H1 (cell line): Measurements from ENCODE around the gene WNT1. TPM values are rescaled to one million over a fixed set of nuclear protein-coding genes. Genes with fewer than 3 reads are reported as not detected.

ENCODE experiments used
- CTCF ChIA-PET: fragments of 300-600 bp; sonication (Branson Sonifier 250); formaldehyde crosslinking; loops from one replicate; lab custom pipeline; 2021; ENCODE audit not compliant: partially characterized antibody; lab: Charles Lee
- POLR2A ChIA-PET: fragments of 300-600 bp; sonication (Branson Sonifier 250); formaldehyde crosslinking; loops from one replicate; lab custom pipeline; 2021; ENCODE audit warnings: inconsistent platforms; ENCODE audit not compliant: partially characterized antibody; lab: Charles Lee
- DNase-seq, 2 experiments: peaks; one replicate each; pipeline versions ENCODE4 v3.0.0 to v3.0.0-alpha.2; 2010 to 2022; ENCODE audit warnings: low spot score in 2 of 2, low read depth in 1 of 2, mixed read lengths in 1 of 2
- FAIRE-seq: peaks from 2 replicates; lab custom pipeline; 2011; peaks lifted over from hg19 to GRCh38; lab: Jason Lieb, UNC
- H2AFZ ChIP-seq: 2 replicates; pipeline ENCODE4 v1.8.1; 2012; ENCODE audit warnings: low read length, inconsistent platforms
- H2AK5ac ChIP-seq: 2 replicates; pipeline ENCODE4 v1.6.1; 2013; ENCODE audit warnings: low read depth, low read length
- H2BK120ac ChIP-seq: replicated peaks from 2 replicates; pipeline ENCODE3; 2013; ENCODE audit warnings: low read depth, low read length, inconsistent platforms
- H2BK12ac ChIP-seq: 2 replicates; pipeline ENCODE4 v1.6.1; 2013; ENCODE audit warnings: low read depth, low read length
- H2BK15ac ChIP-seq: 2 replicates; pipeline ENCODE4 v1.6.1; 2013; ENCODE audit warnings: low read length
- H2BK20ac ChIP-seq: 2 replicates; pipeline ENCODE4 v1.6.1; 2013; ENCODE audit warnings: low read length
- H2BK5ac ChIP-seq: 2 replicates; pipeline ENCODE4 v1.6.1; 2013; ENCODE audit warnings: low read depth, low read length
- H3K14ac ChIP-seq: 2 replicates; pipeline ENCODE4 v1.6.1; 2013; ENCODE audit warnings: inconsistent platforms; ENCODE audit not compliant: insufficient read length
- H3K18ac ChIP-seq: 2 replicates; pipeline ENCODE4 v1.6.1; 2013; ENCODE audit warnings: low read length; ENCODE audit errors: extremely low read depth
- H3K23ac ChIP-seq: 2 replicates; pipeline ENCODE4 v1.6.1; 2013; ENCODE audit warnings: inconsistent platforms; ENCODE audit not compliant: insufficient read length
- H3K23me2 ChIP-seq: 2 replicates; pipeline ENCODE4 v1.6.1; 2013; ENCODE audit warnings: low read depth, low read length
- H3K27ac ChIP-seq: 2 replicates; pipeline ENCODE4 v1.6.1; 2011; ENCODE audit warnings: low read depth, low read length, inconsistent platforms
- H3K27me3 ChIP-seq, 4 experiments: replicated peaks in 1 of 4; 1 replicate in 1 of 4; 2 replicates in 3 of 4; pipeline versions ENCODE4 v1.6.1 to v1.8.1; 2011 to 2013; ENCODE audit warnings: low read length in 3 of 4, mild to moderate bottlenecking in 3 of 4, inconsistent platforms in 2 of 4, mixed read lengths in 2 of 4, moderate library complexity in 1 of 4; ENCODE audit not compliant: control insufficient read depth in 3 of 4, insufficient read depth in 3 of 4; ENCODE audit errors: extremely low read depth in 1 of 4
- H3K36me3 ChIP-seq, 4 experiments: 2 replicates each; pipeline versions ENCODE4 v1.6.1 to v1.8.1; 2011 to 2013; ENCODE audit warnings: mild to moderate bottlenecking in 4 of 4, low read length in 3 of 4, moderate library complexity in 2 of 4, control low read depth in 1 of 4, inconsistent platforms in 1 of 4; ENCODE audit not compliant: insufficient read depth in 4 of 4, control insufficient read depth in 2 of 4
- H3K4ac ChIP-seq: replicated peaks from 2 replicates; pipeline ENCODE3; 2013; ENCODE audit warnings: low read length, low read depth, mixed read lengths, inconsistent platforms; ENCODE audit not compliant: insufficient read length
- H3K4me1 ChIP-seq, 4 experiments: replicated peaks in 1 of 4; 1 replicate in 1 of 4; 2 replicates in 3 of 4; pipeline versions ENCODE4 v1.6.1 to v1.8.1; 2011 to 2013; ENCODE audit warnings: low read length in 3 of 4, inconsistent platforms in 2 of 4, mixed read lengths in 1 of 4; ENCODE audit not compliant: insufficient read depth in 4 of 4, control insufficient read depth in 3 of 4
- H3K4me2 ChIP-seq, 2 experiments: 2 replicates each; pipeline versions ENCODE4 v1.6.1 to v1.8.1; 2011 to 2013; ENCODE audit warnings: low read depth in 2 of 2, low read length in 2 of 2, control low read depth in 1 of 2, inconsistent platforms in 1 of 2, mild to moderate bottlenecking in 1 of 2; ENCODE audit not compliant: insufficient read depth in 1 of 2
- H3K4me3 ChIP-seq, 4 experiments: fragments of 200-600, 300-600 bp in 1 of 4; sonication (generic), shearing (Covaris generic), sonication (Bioruptor Twin) in 1 of 4; 2 replicates each; pipeline versions ENCODE4 v1.5.1 to v1.8.1; 2011 to 2016; ENCODE audit warnings: low read length in 4 of 4, low read depth in 3 of 4, control low read depth in 2 of 4, inconsistent platforms in 2 of 4, mild to moderate bottlenecking in 2 of 4, mixed read lengths in 1 of 4, moderate library complexity in 1 of 4; ENCODE audit not compliant: insufficient read depth in 2 of 4; ENCODE audit errors: extremely low read depth in 1 of 4
- H3K56ac ChIP-seq: replicated peaks from 2 replicates; pipeline ENCODE3; 2013; ENCODE audit warnings: low read depth, mild to moderate bottlenecking, mixed read lengths, low read length, inconsistent platforms; ENCODE audit not compliant: insufficient read length
- H3K79me1 ChIP-seq: 2 replicates; pipeline ENCODE4 v1.6.1; 2013; ENCODE audit warnings: low read depth, low read length, control low read depth
- H3K79me2 ChIP-seq, 2 experiments: 2 replicates each; pipeline versions ENCODE4 v1.6.1 to v1.8.1; 2012 to 2013; ENCODE audit warnings: low read length in 2 of 2, mild to moderate bottlenecking in 2 of 2, inconsistent platforms in 1 of 2; ENCODE audit not compliant: insufficient read depth in 2 of 2, control insufficient read depth in 1 of 2
- H3K9ac ChIP-seq, 4 experiments: replicated peaks in 1 of 4; 1 replicate in 1 of 4; 2 replicates in 3 of 4; pipeline versions ENCODE4 v1.6.1 to v1.8.1; 2011 to 2013; ENCODE audit warnings: low read depth in 3 of 4, low read length in 3 of 4, control low read depth in 2 of 4, mild to moderate bottlenecking in 2 of 4, moderate library complexity in 2 of 4, inconsistent platforms in 1 of 4; ENCODE audit errors: extremely low read depth in 1 of 4
- H3K9me3 ChIP-seq, 2 experiments: 2 replicates each; pipeline versions ENCODE4 v1.6.1 to v1.8.1; 2012 to 2013; ENCODE audit warnings: mild to moderate bottlenecking in 2 of 2, moderate library complexity in 2 of 2, control low read depth in 1 of 2, inconsistent platforms in 1 of 2, low read depth in 1 of 2, low read length in 1 of 2, mixed read lengths in 1 of 2; ENCODE audit not compliant: insufficient read depth in 2 of 2
- H4K20me1 ChIP-seq, 2 experiments: replicated peaks in 1 of 2; 2 replicates each; pipeline versions ENCODE3 to v1.8.1; 2011 to 2013; ENCODE audit warnings: inconsistent platforms in 2 of 2, low read length in 2 of 2, mild to moderate bottlenecking in 1 of 2; ENCODE audit not compliant: insufficient read depth in 2 of 2, control insufficient read depth in 1 of 2
- H4K5ac ChIP-seq: 2 replicates; pipeline ENCODE4 v1.6.1; 2013; ENCODE audit warnings: low read length, low read depth, mixed read lengths, inconsistent platforms; ENCODE audit not compliant: insufficient read length
- H4K8ac ChIP-seq: 2 replicates; pipeline ENCODE4 v1.8.0; 2013; ENCODE audit warnings: mild to moderate bottlenecking, moderate library complexity, low read length, inconsistent platforms; ENCODE audit not compliant: insufficient read depth; ENCODE audit errors: extremely low read depth
- H4K91ac ChIP-seq: replicated peaks from 2 replicates; pipeline ENCODE3; 2013; ENCODE audit warnings: low read length, mixed read lengths, inconsistent platforms; ENCODE audit not compliant: insufficient read length
- KDM4A ChIP-seq: IDR thresholded peaks from one replicate; pipeline ENCODE4 v1.7.1; 2012; ENCODE audit warnings: low read depth, mild to moderate bottlenecking, moderate library complexity, low read length, inconsistent platforms; ENCODE audit not compliant: severe bottlenecking
- TCF12 ChIP-seq: IDR thresholded peaks from 2 replicates; pipeline ENCODE4 v1.6.1; 2011; ENCODE audit warnings: low read depth, mild to moderate bottlenecking, low read length
- polyA plus RNA-seq, 7 experiments: library from polyadenylated mRNA; depleted of rRNA in 3 of 7; stranded (reverse) in 5 of 7; unstranded in 2 of 7; fragments of >200 nt in 5 of 7; fragments of 200-250 nt in 2 of 7; gene quantifications; 1 replicate in 5 of 7; 2 replicates in 1 of 7; 4 replicates in 1 of 7; pipeline versions ENCODE4 v1.2.1 to v1.2.3, GENCODE V29; 2011 to 2013; ENCODE audit warnings: missing spikeins in 2 of 7, mixed read lengths in 2 of 7
- total RNA-seq: library from RNA; stranded (reverse); fragmentation: NEBNext Ultra II Directional; extraction: Animal tissue kit (Norgen Biotek cat#: 25700); gene quantifications from 2 replicates; pipeline ENCODE4 v1.2.1, GENCODE V29; 2021

WNT1 gene
- total and polyA plus RNA-seq, 2 of the 8 experiments (the other 6 are each of a cell fraction or from before 2014, with no cell fraction given) = not detected

GRCh38 chr12:48965298-48965838, 12.8 kb upstream of the WNT1 start:
- Histone ChIP-seq H3K56ac (no peak overlapping the region), H3K9ac (no peak overlapping the region), H3K27ac (peak overlapping the region; percentile 55; the same call in 1 of the 2 replicates), H2BK12ac (no peak overlapping the region), H3K79me2 (no peaks in the 10 kb centered on the region), H4K20me1 (no peaks in the 10 kb centered on the region), H3K36me3 (no peaks in the 10 kb centered on the region), H3K79me1 (no peaks in the 10 kb centered on the region), H4K8ac (no peak overlapping the region), H4K5ac (no peak overlapping the region), H3K4ac (no peak overlapping the region), H2BK120ac (no peak overlapping the region), H4K91ac (no peak overlapping the region), H3K4me2 (peak overlapping the region; percentile 34 to 47; a peak in 3 of 4 replicates), H3K23ac (no peak overlapping the region), H3K27me3 (peaks cover 10 to 36% (median 34%) of the 10 kb centered on the region in 4 experiments), H2BK5ac (no peak overlapping the region), H3K4me3 (peak overlapping the region in 1 of 4 experiments; percentile 38; a peak in 3 of 8 replicates), H2BK20ac (peak overlapping the region; percentile 82; the same call in 1 of the 2 replicates), H3K9me3 (no peaks in the 10 kb centered on the region), H3K14ac (no peak overlapping the region), H3K18ac (no peak overlapping the region; the same call in 1 of the 2 replicates), H2AFZ (no peak overlapping the region), H3K23me2 (peaks cover 3% of the 10 kb centered on the region), H2AK5ac (no peak overlapping the region), H2BK15ac (no peak overlapping the region), H3K4me1 (peaks cover 23 to 36% (median 34%) of the 10 kb centered on the region in 4 experiments)
- ChIA-PET CTCF (interaction anchor here (0.6 to 40.8 kb wide), 8 partner anchors 8 to 150 kb away, joined by 3 to 1336 read pairs (median 8); partner anchors contain the start of genes ARF3, DDN and WNT1), POLR2A (interaction anchor here (1.1 to 6.9 kb wide), 4 partner anchors 8 to 99 kb away, joined by 3 to 65 read pairs (median 4); partner anchors contain the start of genes ARF3 and RND1)
- DNase-seq = peak in 1 of 2 experiments; percentile 36
- peak; percentile 97 for FAIRE-seq
- TF ChIP-seq TCF12 (no peak), KDM4A (no peak)
